K562 (cell line): Measurements from ENCODE around the gene DEDD2. TPM values are rescaled to one million over a fixed set of nuclear protein-coding genes. Genes with fewer than 3 reads are reported as not detected.

Source experiments
- BRF1 ChIP-seq: IDR thresholded peaks from 3 replicates; pipeline ENCODE4 v1.6.1; 2011; ENCODE audit warnings: borderline replicate concordance, mild to moderate bottlenecking; ENCODE audit not compliant: insufficient read length; ENCODE audit errors: extremely low read depth
- CBFA2T2 ChIP-seq: fragments of 450-650 bp; conservative IDR thresholded peaks from 2 replicates; pipeline ENCODE4 v1.6.1; 2017; ENCODE audit warnings: mild to moderate bottlenecking
- CHD4 ChIP-seq: fragments of 200-600 bp; sonication (generic); IDR thresholded peaks from 3 replicates; pipeline ENCODE4 v1.6.1; 2012; ENCODE audit warnings: low read depth, mild to moderate bottlenecking, mixed read lengths, low read length, inconsistent platforms; ENCODE audit not compliant: insufficient read depth, insufficient replicate concordance, poor library complexity, severe bottlenecking
- CREB1 ChIP-seq, 2 experiments: sonication (generic) in 1 of 2; formaldehyde crosslinking in 1 of 2; IDR thresholded peaks; 2 replicates each; pipeline versions ENCODE4 v1.6.1 to v1.8.0; 2012 to 2022; ENCODE audit warnings: inconsistent platforms in 1 of 2, mild to moderate bottlenecking in 1 of 2, missing genetic modification reagents in 1 of 2, moderate library complexity in 1 of 2
- MCM3 ChIP-seq: fragments of 450-650 bp; IDR thresholded peaks from 2 replicates; pipeline ENCODE4 v1.6.1; 2016
- NBN ChIP-seq: fragments of 450-650 bp; IDR thresholded peaks from 2 replicates; pipeline ENCODE4 v1.6.1; 2016; ENCODE audit warnings: low read depth, mild to moderate bottlenecking
- POLR2A ChIP-seq: fragments of 450-650 bp; conservative IDR thresholded peaks from 2 replicates; pipeline ENCODE4 v1.6.1; 2016
- RBBP5 ChIP-seq: fragments of 200-600 bp; sonication (generic); IDR thresholded peaks from 2 replicates; pipeline ENCODE4 v1.6.1; 2012; ENCODE audit warnings: borderline replicate concordance, mild to moderate bottlenecking, low read length, control low read depth, inconsistent platforms; ENCODE audit not compliant: insufficient read depth, poor library complexity, severe bottlenecking
- SAP30 ChIP-seq: fragments of 200-600 bp; sonication (generic); IDR thresholded peaks from 2 replicates; pipeline ENCODE4 v1.6.1; 2012; ENCODE audit warnings: borderline replicate concordance, low read depth, mild to moderate bottlenecking, moderate library complexity, low read length, control low read depth, inconsistent platforms; ENCODE audit not compliant: insufficient read depth, poor library complexity, severe bottlenecking
- ZNF175 ChIP-seq: fragments of 200-800 bp; sonication (Bioruptor generic); IDR thresholded peaks from 2 replicates; pipeline ENCODE4 v1.6.1; 2016; ENCODE audit warnings: low read depth, mild to moderate bottlenecking, missing genetic modification characterization, missing compliant biosample characterization
- ZNF212 ChIP-seq: fragments of 450-650 bp; formaldehyde crosslinking; IDR thresholded peaks from 2 replicates; pipeline ENCODE4 v1.4.0; 2020; ENCODE audit warnings: mild to moderate bottlenecking
- ZNF263 ChIP-seq: sonication (generic); formaldehyde crosslinking; IDR thresholded peaks from 2 replicates; pipeline ENCODE4 v1.8.0; 2022; ENCODE audit warnings: mild to moderate bottlenecking, missing genetic modification reagents, borderline replicate concordance
- ZNF431 ChIP-seq: sonication (generic); formaldehyde crosslinking; IDR thresholded peaks from 2 replicates; pipeline ENCODE4 v1.8.0; 2022; ENCODE audit warnings: mild to moderate bottlenecking, missing genetic modification reagents
- polyA plus RNA-seq, 8 experiments: library from polyadenylated mRNA; depleted of rRNA in 4 of 8; stranded (reverse) in 5 of 8; unstranded in 3 of 8; fragments of >200 nt; fragmentation: Nextera tagmentation in 2 of 8; fragmentation: Illumina TruSeq in 1 of 8; extraction: Ambion mirVana in 2 of 8; extraction: Trizol in 1 of 8; gene quantifications; 2 replicates each; pipeline versions ENCODE4 v1.2.1 to v1.2.3, GENCODE V29; 2011 to 2014; ENCODE audit warnings: inconsistent platforms in 1 of 8, missing spikeins in 1 of 8
- total RNA-seq, 7 experiments: library from RNA; depleted of rRNA in 6 of 7; stranded (reverse); fragments of >200 nt in 6 of 7; fragmentation: Illumina TruSeq in 2 of 7; extraction: Trizol in 2 of 7; gene quantifications; 2 replicates each; pipeline versions ENCODE4 v1.2.1 to v1.2.3, GENCODE V29; 2011 to 2021; ENCODE audit warnings: low replicate concordance in 1 of 7
- TF ChIP-seq, protein P1 (sequence below): sonication (generic); IDR thresholded peaks from 2 replicates; pipeline ENCODE4 v1.6.1; 2016
- TF ChIP-seq, protein P2 (sequence below): sonication (generic); formaldehyde crosslinking; IDR thresholded peaks from 2 replicates; pipeline ENCODE4 v1.8.1; 2022; ENCODE audit warnings: missing genetic modification reagents
- TF ChIP-seq, protein P3 (sequence below): IDR thresholded peaks from 2 replicates; pipeline ENCODE4 v1.6.1; 2011; ENCODE audit not compliant: insufficient read length; ENCODE audit errors: extremely low read depth
- TF ChIP-seq, protein P4 (sequence below): sonication (generic); formaldehyde crosslinking; IDR thresholded peaks from 2 replicates; pipeline ENCODE4 v1.8.0; 2022; ENCODE audit warnings: mild to moderate bottlenecking, low read depth, missing genetic modification reagents
- TF ChIP-seq, protein P5 (sequence below): fragments of 250-450 bp; sonication (Bioruptor Pico); IDR thresholded peaks from 2 replicates; pipeline ENCODE4 v1.9.0; 2021; ENCODE audit warnings: mild to moderate bottlenecking

DEDD2 gene
- total and polyA plus RNA-seq, 9 of the 15 experiments (the other 6 are each of a cell fraction or from before 2014, with no cell fraction given), result 4.3 to 43.0 (median 29.2) TPM

DNA sequence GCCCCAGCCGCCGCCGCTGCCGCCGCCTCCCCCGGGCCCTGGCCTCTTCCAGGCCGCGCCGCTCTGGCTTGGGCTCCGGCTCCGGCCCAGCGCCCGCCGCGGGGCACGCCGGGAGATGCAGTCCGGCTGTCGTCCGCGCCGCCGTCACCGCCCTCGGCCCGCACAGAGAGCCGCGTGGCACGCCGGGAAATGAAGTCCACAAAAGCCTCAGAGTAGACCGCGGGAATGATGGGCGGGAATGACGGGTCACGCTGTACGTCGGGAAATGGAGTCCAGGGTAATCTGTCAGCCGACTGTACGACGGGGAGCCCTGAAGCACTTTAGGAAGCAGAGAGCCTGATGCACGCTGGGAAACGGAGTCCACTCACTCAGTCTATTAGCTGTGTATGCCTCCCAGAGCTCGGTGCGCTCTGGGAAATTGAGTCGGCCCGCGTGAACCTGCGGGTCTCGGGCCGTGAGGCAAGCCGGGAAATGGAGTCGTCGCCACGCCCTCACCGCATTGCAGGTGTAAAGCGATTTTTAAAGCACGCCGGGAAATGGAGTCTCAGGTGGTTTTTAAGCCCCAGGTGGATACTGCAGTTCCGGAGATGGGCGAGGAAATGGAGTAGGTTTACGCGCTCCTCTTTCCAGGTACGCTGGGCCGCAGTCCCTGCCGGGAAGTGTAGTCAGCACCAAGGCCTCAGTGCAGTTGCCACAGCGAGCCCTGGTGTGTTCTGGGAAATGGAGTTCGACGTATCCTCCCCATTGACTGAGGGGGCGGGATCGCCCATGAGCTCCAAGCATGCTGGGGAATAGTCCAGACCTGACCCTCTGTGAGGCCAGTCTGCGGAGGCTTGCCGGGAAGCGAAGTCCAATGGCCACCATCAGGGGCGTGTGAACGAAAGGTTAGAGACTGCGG, 25.3 kb upstream of the DEDD2 start, which contains the start of gene GSK3A (continued):
- no peak for TF ChIP-seq CHD4
- TF ChIP-seq CREB1 (IDR thresholded peaks at IDR 0.05), result peak; percentile 92
- peak; percentile 90 for TF ChIP-seq CREB1 (CRISPR knock-in tag; IDR thresholded peaks at IDR 0.05)
- TF ChIP-seq, protein P1, sequence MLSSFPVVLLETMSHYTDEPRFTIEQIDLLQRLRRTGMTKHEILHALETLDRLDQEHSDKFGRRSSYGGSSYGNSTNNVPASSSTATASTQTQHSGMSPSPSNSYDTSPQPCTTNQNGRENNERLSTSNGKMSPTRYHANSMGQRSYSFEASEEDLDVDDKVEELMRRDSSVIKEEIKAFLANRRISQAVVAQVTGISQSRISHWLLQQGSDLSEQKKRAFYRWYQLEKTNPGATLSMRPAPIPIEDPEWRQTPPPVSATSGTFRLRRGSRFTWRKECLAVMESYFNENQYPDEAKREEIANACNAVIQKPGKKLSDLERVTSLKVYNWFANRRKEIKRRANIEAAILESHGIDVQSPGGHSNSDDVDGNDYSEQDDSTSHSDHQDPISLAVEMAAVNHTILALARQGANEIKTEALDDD, result no peak
- TF ChIP-seq CBFA2T2, result no peak
- peak; percentile 96 for TF ChIP-seq POLR2A
- TF ChIP-seq, protein P2, sequence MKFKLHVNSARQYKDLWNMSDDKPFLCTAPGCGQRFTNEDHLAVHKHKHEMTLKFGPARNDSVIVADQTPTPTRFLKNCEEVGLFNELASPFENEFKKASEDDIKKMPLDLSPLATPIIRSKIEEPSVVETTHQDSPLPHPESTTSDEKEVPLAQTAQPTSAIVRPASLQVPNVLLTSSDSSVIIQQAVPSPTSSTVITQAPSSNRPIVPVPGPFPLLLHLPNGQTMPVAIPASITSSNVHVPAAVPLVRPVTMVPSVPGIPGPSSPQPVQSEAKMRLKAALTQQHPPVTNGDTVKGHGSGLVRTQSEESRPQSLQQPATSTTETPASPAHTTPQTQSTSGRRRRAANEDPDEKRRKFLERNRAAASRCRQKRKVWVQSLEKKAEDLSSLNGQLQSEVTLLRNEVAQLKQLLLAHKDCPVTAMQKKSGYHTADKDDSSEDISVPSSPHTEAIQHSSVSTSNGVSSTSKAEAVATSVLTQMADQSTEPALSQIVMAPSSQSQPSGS (CRISPR knock-in tag), result no peak
- no peak for TF ChIP-seq BRF1
- TF ChIP-seq, protein P3, sequence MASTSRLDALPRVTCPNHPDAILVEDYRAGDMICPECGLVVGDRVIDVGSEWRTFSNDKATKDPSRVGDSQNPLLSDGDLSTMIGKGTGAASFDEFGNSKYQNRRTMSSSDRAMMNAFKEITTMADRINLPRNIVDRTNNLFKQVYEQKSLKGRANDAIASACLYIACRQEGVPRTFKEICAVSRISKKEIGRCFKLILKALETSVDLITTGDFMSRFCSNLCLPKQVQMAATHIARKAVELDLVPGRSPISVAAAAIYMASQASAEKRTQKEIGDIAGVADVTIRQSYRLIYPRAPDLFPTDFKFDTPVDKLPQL, result peak; percentile 68
- TF ChIP-seq, protein P4, sequence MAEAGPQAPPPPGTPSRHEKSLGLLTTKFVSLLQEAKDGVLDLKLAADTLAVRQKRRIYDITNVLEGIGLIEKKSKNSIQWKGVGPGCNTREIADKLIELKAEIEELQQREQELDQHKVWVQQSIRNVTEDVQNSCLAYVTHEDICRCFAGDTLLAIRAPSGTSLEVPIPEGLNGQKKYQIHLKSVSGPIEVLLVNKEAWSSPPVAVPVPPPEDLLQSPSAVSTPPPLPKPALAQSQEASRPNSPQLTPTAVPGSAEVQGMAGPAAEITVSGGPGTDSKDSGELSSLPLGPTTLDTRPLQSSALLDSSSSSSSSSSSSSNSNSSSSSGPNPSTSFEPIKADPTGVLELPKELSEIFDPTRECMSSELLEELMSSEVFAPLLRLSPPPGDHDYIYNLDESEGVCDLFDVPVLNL, result 0 out of 2 replicates have a peak, but pooled peaks have one; percentile 37
- TF ChIP-seq MCM3, result no peak
- no peak for TF ChIP-seq NBN
- TF ChIP-seq ZNF431 (CRISPR knock-in tag), result 0 out of 2 replicates have a peak, but pooled peaks have one; percentile 44
- TF ChIP-seq RBBP5, result peak; percentile 34
- TF ChIP-seq SAP30, result no peak
- TF ChIP-seq ZNF175 (CRISPR knock-in tag), result peak; percentile 89
- TF ChIP-seq ZNF212, result 0 out of 2 replicates have a peak, but pooled peaks have one; percentile 39
- TF ChIP-seq, protein P5, sequence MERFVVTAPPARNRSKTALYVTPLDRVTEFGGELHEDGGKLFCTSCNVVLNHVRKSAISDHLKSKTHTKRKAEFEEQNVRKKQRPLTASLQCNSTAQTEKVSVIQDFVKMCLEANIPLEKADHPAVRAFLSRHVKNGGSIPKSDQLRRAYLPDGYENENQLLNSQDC, result peak; percentile 59; the same call in 1 of the 2 replicates
- peak; percentile 44; the same call in 1 of the 2 replicates for TF ChIP-seq ZNF263 (CRISPR knock-in tag)
